Testis (tissue), 2 donors: ENCODE measurements around the gene ZWILCH.

ENCODE experiments used
- POLR2A ChIP-seq: fragments of 450-650 bp; IDR thresholded peaks from one replicate; pipeline ENCODE4 v1.6.1; 2017; ENCODE audit warnings: antibody characterized with exemption, mild to moderate bottlenecking, moderate library complexity
- TF ChIP-seq, protein P1 (sequence below), 3 experiments: fragments of 450-650 bp in 2 of 3; fragments of 200-600 bp in 1 of 3; sonication (generic) in 1 of 3; IDR thresholded peaks; one replicate each; pipeline ENCODE4 v1.5.1; 2016 to 2019; ENCODE audit warnings: antibody characterized with exemption in 3 of 3, mild to moderate bottlenecking in 2 of 3, moderate library complexity in 1 of 3

- TF ChIP-seq, protein P1, sequence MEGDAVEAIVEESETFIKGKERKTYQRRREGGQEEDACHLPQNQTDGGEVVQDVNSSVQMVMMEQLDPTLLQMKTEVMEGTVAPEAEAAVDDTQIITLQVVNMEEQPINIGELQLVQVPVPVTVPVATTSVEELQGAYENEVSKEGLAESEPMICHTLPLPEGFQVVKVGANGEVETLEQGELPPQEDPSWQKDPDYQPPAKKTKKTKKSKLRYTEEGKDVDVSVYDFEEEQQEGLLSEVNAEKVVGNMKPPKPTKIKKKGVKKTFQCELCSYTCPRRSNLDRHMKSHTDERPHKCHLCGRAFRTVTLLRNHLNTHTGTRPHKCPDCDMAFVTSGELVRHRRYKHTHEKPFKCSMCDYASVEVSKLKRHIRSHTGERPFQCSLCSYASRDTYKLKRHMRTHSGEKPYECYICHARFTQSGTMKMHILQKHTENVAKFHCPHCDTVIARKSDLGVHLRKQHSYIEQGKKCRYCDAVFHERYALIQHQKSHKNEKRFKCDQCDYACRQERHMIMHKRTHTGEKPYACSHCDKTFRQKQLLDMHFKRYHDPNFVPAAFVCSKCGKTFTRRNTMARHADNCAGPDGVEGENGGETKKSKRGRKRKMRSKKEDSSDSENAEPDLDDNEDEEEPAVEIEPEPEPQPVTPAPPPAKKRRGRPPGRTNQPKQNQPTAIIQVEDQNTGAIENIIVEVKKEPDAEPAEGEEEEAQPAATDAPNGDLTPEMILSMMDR (IDR thresholded peaks at IDR 0.05), result no peak
- no peak for TF ChIP-seq POLR2A
Observed at GRCh38 chr15:66586155-66586976, 81.2 kb downstream of the ZWILCH start.
